ENCODE measurements around the gene LRMDA.

LRMDA gene

DNA sequence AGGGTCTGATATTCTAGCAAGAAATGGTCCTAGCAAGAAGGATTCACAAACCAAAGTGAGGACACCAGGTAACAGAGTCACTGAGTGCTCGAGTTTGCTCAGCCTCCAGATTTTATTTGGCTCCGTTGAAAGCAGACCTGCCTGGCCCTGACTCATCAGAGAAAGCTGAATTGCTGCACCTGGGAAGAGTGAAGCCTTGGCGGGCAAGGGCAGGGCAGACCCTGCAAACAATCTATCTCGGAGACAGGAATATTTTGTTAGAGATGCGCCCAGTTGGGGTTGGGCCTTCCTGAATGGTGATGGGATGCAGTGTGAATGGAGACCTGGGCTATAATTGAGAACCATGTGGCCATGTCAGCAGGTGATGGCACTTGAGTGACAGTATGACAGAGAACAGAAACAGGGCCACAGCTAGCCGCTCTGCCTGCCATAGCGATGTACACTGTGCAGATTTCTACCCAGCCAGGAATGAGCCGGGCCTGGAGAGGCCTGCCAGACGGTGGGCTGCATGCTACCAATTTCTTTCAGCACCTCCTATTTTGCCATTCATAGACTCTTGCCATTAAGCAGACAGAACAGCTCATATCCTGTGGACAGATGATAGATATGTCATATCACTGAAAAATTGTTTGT is 744.2 kb downstream of the LRMDA start:
- H3K4me1 ChIP-seq: no peaks in the 10 kb centered on the region
- in situ Hi-C loops (cut with MboI; ENCODE audit: low sequenced_read_pairs): no loop called here
- no peak overlapping the region for H3K4me3 ChIP-seq
- no peaks in the 10 kb centered on the region for H3K9me3 ChIP-seq
- no peaks in the 10 kb centered on the region for H3K36me3 ChIP-seq (replicated peaks)
- no peaks in the 10 kb centered on the region; the same call in 1 of the 2 replicates for H3K27me3 ChIP-seq (ENCODE audit: low read depth)
- no peak for DNase-seq (ENCODE audit: low spot score in 2 of 2)

- no peaks in the 10 kb centered on the region for H3K27me3 ChIP-seq (ENCODE audit: low read depth)
Observed at GRCh38 chr10:76176166-76176550, 744.7 kb downstream of the LRMDA start.

GRCh38 chr10:76177936-76178335 is 746.5 kb downstream of the LRMDA start:
- in situ Hi-C loops (cut with MboI; ENCODE audit: low sequenced_read_pairs): no loop called here
- no peaks in the 10 kb centered on the region for H3K27me3 ChIP-seq (ENCODE audit: low read depth)

More at GRCh38 chr10:76176166-76176550, 744.7 kb downstream of the LRMDA start:
- Histone ChIP-seq H3K4me1 (no peaks in the 10 kb centered on the region), H3K4me3 (no peak overlapping the region), H3K9me3 (no peaks in the 10 kb centered on the region), H3K36me3 (replicated peaks) (no peaks in the 10 kb centered on the region)
- in situ Hi-C loops (cut with MboI; ENCODE audit: low sequenced_read_pairs): no loop called here
- no peak for DNase-seq (ENCODE audit: low spot score in 2 of 2)

DNA sequence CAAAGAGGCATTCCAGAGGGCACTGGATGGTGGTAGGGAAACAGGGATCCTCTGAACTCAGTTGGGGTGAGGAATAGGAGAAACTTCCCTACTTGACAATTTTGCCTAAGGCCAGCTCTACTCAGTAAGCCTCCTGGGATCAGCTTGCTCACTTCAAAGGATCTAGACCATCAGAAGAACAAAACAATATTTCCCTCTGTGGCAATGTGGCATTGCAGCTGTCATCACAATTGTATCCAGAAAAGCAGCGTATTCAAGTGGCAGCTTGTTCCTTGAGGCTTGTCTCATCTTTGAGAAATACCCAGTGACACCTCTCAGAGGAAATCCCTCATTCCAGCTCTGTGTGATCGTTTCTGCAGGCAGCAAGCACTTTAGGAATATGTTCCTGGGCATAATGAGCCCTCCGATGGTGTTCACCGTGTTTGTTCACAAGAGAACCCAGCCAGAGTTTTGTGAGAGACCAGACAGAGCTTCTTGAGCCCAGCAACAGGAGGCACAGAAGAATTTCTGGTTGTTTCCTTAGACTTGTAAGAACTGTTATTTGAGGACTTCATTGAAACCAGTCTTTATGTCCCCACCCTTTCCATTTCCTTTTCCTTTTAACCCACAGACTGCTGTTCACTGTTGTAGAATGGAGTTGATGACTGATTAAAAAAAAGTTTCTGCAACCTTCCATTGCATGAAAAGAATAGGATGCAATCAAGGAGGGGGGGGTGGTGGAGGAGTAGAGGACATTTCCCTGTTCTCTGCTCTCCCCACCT is 747.3 kb downstream of the LRMDA start:
- DNase-seq (ENCODE audit: low spot score in 2 of 2): no peak
- Histone ChIP-seq H3K9me3 (no peaks in the 10 kb centered on the region), H3K36me3 (replicated peaks) (no peaks in the 10 kb centered on the region), H3K4me1 (no peaks in the 10 kb centered on the region), H3K27me3 (ENCODE audit: low read depth) (no peaks in the 10 kb centered on the region), H3K4me3 (no peak overlapping the region)
- in situ Hi-C loops (cut with MboI; ENCODE audit: low sequenced_read_pairs): no loop called here

More at GRCh38 chr10:76177936-76178335, 746.5 kb downstream of the LRMDA start:
- H3K36me3 ChIP-seq (replicated peaks): no peaks in the 10 kb centered on the region
- no peaks in the 10 kb centered on the region for H3K4me1 ChIP-seq
- H3K4me3 ChIP-seq: no peak overlapping the region
- DNase-seq (ENCODE audit: low spot score in 2 of 2): no peak
- H3K9me3 ChIP-seq: no peaks in the 10 kb centered on the region

DNA sequence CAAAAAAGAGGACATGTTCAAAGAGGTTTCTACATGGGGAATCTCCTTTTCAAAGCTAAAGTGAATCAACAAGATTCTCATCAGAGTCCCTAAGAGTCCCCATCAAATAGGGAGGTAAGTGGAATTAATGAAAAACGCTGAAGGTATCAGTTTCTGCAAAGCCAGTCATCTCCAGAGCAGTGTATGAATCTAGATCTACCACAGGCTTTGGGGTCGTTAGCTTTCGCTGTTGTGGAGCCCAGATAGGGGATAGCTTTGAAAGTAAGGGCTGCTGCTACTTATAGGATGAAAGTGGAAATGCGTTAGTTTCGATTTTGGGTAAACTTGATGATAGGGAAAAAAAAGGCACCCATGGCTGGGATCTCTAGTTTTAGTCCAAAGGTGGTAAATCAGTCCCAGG is 748.4 kb downstream of the LRMDA start:
- Histone ChIP-seq H3K27me3 (ENCODE audit: low read depth) (no peaks in the 10 kb centered on the region), H3K9me3 (no peaks in the 10 kb centered on the region), H3K36me3 (replicated peaks) (no peaks in the 10 kb centered on the region), H3K4me3 (no peak overlapping the region), H3K4me1 (no peaks in the 10 kb centered on the region)
- in situ Hi-C loops (cut with MboI; ENCODE audit: low sequenced_read_pairs): no loop called here
- DNase-seq (ENCODE audit: low spot score in 2 of 2): no peak

DNA sequence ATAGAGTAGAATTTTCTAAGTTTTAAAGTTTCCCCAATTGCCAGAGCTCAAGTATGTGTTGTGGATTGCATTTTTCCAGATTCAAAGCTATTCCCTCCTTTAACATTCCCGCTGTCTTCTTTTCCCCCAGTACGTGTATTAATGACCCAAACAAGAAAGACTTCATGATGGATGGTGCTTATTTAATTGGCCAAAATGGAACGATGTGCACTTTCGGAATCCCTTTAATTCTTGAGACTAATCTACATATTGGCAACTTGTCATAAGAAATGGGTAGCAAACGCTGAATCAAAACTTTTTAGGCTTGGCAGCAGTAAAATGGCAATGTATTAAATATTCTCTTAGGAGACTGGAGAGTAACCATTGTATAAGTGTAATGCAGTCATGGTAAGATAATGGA is 753.2 kb downstream of the LRMDA start:
- Histone ChIP-seq H3K9me3 (no peaks in the 10 kb centered on the region), H3K36me3 (replicated peaks) (no peaks in the 10 kb centered on the region), H3K27me3 (ENCODE audit: low read depth) (no peaks in the 10 kb centered on the region), H3K4me3 (no peak overlapping the region), H3K4me1 (no peaks in the 10 kb centered on the region)
- in situ Hi-C loops (cut with MboI; ENCODE audit: low sequenced_read_pairs): no loop called here
- no peak for DNase-seq (ENCODE audit: low spot score in 2 of 2)

- Histone ChIP-seq H3K36me3 (replicated peaks) (no peaks in the 10 kb centered on the region), H3K4me1 (no peaks in the 10 kb centered on the region), H3K9me3 (no peaks in the 10 kb centered on the region), H3K4me3 (no peak overlapping the region), H3K27me3 (ENCODE audit: low read depth) (no peaks in the 10 kb centered on the region)
- in situ Hi-C loops (cut with MboI; ENCODE audit: low sequenced_read_pairs): no loop called here
- DNase-seq (ENCODE audit: low spot score in 2 of 2): no peak
Observed at GRCh38 chr10:76185471-76186301, 754.3 kb downstream of the LRMDA start.

- H3K4me3 ChIP-seq: no peak overlapping the region
- no peaks in the 10 kb centered on the region for H3K9me3 ChIP-seq
- H3K27me3 ChIP-seq (ENCODE audit: low read depth): no peaks in the 10 kb centered on the region
- no peak for DNase-seq (ENCODE audit: low spot score in 2 of 2)
- H3K36me3 ChIP-seq (replicated peaks): no peaks in the 10 kb centered on the region
- in situ Hi-C loops (cut with MboI; ENCODE audit: low sequenced_read_pairs): no loop called here
- H3K4me1 ChIP-seq: no peaks in the 10 kb centered on the region
Observed at GRCh38 chr10:76188216-76188615, 756.8 kb downstream of the LRMDA start.

DNA sequence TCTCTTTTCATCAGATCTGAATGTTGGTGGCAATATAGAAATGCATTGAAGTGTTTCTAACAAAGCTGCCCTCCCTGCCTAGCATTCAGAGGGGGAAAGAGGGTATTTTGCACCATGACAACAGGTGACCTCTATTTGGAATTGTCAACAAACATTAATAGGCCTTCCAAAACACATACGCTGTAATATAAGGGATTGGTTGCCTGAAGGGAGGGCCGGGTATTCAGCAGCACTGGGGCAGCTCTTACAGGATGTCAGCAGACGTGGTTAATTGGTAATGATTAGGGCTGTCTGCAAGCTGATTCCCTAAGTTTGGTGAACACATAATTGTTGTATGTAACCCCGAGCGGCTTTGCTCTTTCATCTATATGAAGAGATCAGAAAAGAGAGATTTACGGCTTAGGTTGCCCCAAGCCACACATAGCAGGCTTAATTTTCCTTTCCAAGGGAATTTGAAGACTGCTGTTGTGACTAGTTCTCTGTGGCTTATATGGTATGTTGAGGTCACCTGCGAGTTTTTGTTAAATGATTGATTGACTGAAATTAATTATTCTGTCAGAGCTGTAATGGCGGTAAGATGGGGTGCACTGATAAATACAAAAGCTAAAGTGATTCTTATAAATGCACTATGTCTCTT is 759.3 kb downstream of the LRMDA start:
- no peak for DNase-seq (ENCODE audit: low spot score in 2 of 2)
- in situ Hi-C loops (cut with MboI; ENCODE audit: low sequenced_read_pairs): no loop called here

GRCh38 chr10:76191336-76191735 is 759.9 kb downstream of the LRMDA start:
- H3K27me3 ChIP-seq (ENCODE audit: low read depth): no peaks in the 10 kb centered on the region
- no peak for DNase-seq (ENCODE audit: low spot score in 2 of 2)
- H3K36me3 ChIP-seq (replicated peaks): no peaks in the 10 kb centered on the region
- no peaks in the 10 kb centered on the region for H3K9me3 ChIP-seq
- no peak overlapping the region for H3K4me3 ChIP-seq
- in situ Hi-C loops (cut with MboI; ENCODE audit: low sequenced_read_pairs): no loop called here
- no peaks in the 10 kb centered on the region for H3K4me1 ChIP-seq

More for the DNA sequence above, 759.3 kb downstream of the LRMDA start:
- Histone ChIP-seq H3K27me3 (ENCODE audit: low read depth) (no peaks in the 10 kb centered on the region), H3K4me3 (no peak overlapping the region), H3K36me3 (replicated peaks) (no peaks in the 10 kb centered on the region), H3K9me3 (no peaks in the 10 kb centered on the region), H3K4me1 (no peaks in the 10 kb centered on the region)

DNA sequence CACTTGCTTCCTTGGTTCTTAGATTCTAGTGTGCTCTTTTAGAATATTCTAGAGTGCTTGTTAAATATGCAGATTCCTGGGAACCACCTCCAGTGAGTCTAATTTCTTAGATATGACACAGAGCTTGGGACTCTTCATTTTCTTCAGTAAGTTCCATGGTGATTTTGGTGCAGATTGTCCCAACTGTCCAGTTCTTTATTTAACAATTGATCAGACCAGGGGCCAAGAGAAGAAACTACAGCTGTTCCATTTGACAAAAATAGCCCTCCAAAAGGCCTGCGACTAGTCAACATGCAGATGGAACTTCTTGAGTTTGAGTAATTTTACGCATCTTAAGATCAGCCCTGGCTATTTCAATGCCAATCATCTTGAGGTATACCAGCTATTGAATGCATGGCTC is 760.7 kb downstream of the LRMDA start:
- in situ Hi-C loops (cut with MboI; ENCODE audit: low sequenced_read_pairs): no loop called here
- H3K9me3 ChIP-seq: no peaks in the 10 kb centered on the region
- no peaks in the 10 kb centered on the region for H3K27me3 ChIP-seq (ENCODE audit: low read depth)
- no peaks in the 10 kb centered on the region for H3K4me1 ChIP-seq
- H3K4me3 ChIP-seq: no peak overlapping the region
- DNase-seq (ENCODE audit: low spot score in 2 of 2): no peak
- H3K36me3 ChIP-seq (replicated peaks): no peaks in the 10 kb centered on the region

DNA sequence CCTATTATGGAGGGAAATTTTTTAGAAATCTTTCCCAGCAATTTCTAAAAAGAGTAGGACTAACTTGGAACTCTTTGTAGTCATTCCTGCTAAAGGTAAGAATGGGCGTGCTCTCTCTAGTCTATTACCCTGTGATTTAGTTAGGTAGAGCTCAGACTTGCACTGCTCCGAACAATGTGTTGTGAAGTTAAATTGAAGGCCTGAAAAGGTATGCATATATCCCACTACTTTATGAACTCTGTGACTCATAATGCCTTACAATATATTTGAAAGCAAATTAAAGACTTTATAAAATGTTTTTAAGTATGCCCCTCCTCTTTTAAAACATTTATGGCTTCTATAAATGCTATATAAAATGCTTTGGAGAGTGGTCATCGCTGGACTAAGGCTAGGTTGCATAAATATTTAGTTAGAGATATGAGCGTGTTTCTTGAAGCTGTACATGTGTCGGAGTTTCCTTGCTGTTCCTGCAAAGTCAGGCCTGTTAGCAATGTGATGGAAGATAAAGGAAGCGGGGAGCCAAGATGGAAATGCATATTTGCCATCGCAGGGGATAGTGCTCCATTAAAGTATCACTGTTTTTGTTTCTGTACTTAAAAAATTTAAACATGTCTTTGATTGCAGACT is 761.4 kb downstream of the LRMDA start:
- in situ Hi-C loops (cut with MboI; ENCODE audit: low sequenced_read_pairs): no loop called here
- DNase-seq (ENCODE audit: low spot score in 2 of 2): no peak
- Histone ChIP-seq H3K9me3 (no peaks in the 10 kb centered on the region), H3K36me3 (replicated peaks) (no peaks in the 10 kb centered on the region), H3K27me3 (ENCODE audit: low read depth) (no peaks in the 10 kb centered on the region), H3K4me1 (no peaks in the 10 kb centered on the region), H3K4me3 (no peak overlapping the region)

DNA sequence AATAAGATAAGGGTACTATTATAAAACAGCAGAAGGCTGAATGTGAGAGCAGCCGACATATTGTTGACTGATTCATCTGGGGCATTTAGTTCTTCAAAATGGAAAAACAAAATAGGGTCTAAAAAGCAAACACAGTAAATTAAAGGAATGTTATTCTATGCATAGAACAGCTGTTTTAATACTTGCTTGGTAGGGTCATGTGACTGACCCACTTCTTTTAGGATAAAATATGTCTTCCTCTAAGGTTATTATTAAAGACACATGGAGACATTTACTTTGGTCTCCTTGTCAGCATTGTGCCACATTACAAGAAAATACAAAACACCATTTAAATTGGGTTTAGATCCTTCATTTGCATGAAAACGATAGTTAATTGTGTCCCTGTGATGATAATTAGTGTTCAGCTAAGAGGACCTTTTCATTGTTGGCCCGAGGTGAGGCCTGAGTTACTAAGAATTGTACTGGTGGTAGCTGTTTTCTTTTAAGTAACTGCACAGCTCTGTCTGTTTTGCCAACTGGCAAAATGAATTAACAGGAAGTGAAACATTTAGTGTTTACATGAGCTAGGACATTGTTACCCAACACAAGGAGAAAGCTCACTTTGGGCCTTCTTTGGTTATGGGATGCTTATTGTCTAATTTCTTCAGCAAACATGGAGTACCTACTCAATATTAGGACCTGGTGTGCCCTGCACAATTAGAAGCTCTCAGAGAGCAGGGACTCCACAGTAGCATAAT is 764.4 kb downstream of the LRMDA start:
- peak in 1 of 2 experiments; percentile 14 for DNase-seq (ENCODE audit: low spot score in 2 of 2)
- no peaks in the 10 kb centered on the region for H3K36me3 ChIP-seq (replicated peaks)
- in situ Hi-C loops (cut with MboI; ENCODE audit: low sequenced_read_pairs): no loop called here

More for the DNA sequence above, 764.4 kb downstream of the LRMDA start:
- no peaks in the 10 kb centered on the region for H3K27me3 ChIP-seq (ENCODE audit: low read depth)
- H3K4me3 ChIP-seq: no peak overlapping the region
- no peaks in the 10 kb centered on the region for H3K4me1 ChIP-seq
- no peaks in the 10 kb centered on the region for H3K9me3 ChIP-seq

All from HAP-1 (cell line).